Measurements from ENCODE around the gene PAPPA.

Gene PAPPA

DNA sequence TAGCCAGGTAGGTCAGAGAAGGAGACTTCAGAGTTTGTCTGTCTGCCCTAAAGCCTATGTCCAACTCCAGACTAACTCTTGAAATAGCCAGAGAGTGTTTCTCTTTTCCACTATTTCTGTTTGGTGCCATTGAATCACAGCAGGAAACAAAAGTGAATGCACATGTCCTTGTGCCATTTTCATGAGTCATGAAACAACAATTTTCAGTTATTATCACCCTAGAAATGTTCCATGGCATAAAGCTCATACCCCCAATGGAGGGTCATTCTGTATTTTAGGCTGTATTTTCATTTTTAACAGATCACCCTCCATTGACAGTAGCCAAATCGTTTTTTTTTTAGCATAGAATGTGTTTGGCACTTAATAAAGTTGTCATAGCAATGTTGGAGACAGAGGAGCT lies 124.7 kb downstream of the PAPPA start:
- Histone ChIP-seq H3K4me3 (ENCODE audit: low read depth, low read length) (no peak overlapping the region), H3K4me1 (ENCODE audit: control insufficient read depth, insufficient read depth, low read length) (peaks cover 6% of the 10 kb centered on the region; the same call in 1 of the 2 replicates), H3K27ac (ENCODE audit: extremely low read depth, low read depth, low read length) (no peak overlapping the region), H3K36me3 (ENCODE audit: control insufficient read depth in 2 of 2, insufficient read depth in 1 of 2, low read length in 2 of 2) (no peaks in the 10 kb centered on the region), H3K9me3 (ENCODE audit: control insufficient read depth, insufficient read depth, low read depth, low read length) (no peaks in the 10 kb centered on the region)
- ChIA-PET CTCF (no interaction called here), POLR2A (no interaction called here)
- TF ChIP-seq ZNF146 (tag by site-specific recombination; IDR thresholded peaks at IDR 0.05) (no peak), YY1 (tag by site-specific recombination; IDR thresholded peaks at IDR 0.05) (no peak), ZNF501 (tag by site-specific recombination; IDR thresholded peaks at IDR 0.05) (no peak), ZNF776 (tag by site-specific recombination; IDR thresholded peaks at IDR 0.05; ENCODE audit: borderline replicate concordance) (no peak), IKZF3 (tag by site-specific recombination; IDR thresholded peaks at IDR 0.05) (no peak), ZNF366 (tag by site-specific recombination; conservative IDR thresholded peaks at IDR 0.05) (no peak), ZNF221 (tag by site-specific recombination; IDR thresholded peaks at IDR 0.05; ENCODE audit: borderline replicate concordance) (no peak), HIC1 (tag by site-specific recombination; IDR thresholded peaks at IDR 0.05) (no peak), GLI2 (tag by site-specific recombination; IDR thresholded peaks at IDR 0.05; ENCODE audit: borderline replicate concordance, low read depth) (no peak), ZBTB8A (tag by site-specific recombination; IDR thresholded peaks at IDR 0.05) (no peak), ZNF521 (tag by site-specific recombination; IDR thresholded peaks at IDR 0.05) (no peak), ZNF792 (tag by site-specific recombination; IDR thresholded peaks at IDR 0.05) (no peak), ZNF654 (tag by site-specific recombination; IDR thresholded peaks at IDR 0.05; ENCODE audit: low read depth) (no peak), ZNF391 (tag by site-specific recombination; IDR thresholded peaks at IDR 0.05; ENCODE audit: borderline replicate concordance, low read depth) (no peak)
- TF ChIP-seq, protein P1, sequence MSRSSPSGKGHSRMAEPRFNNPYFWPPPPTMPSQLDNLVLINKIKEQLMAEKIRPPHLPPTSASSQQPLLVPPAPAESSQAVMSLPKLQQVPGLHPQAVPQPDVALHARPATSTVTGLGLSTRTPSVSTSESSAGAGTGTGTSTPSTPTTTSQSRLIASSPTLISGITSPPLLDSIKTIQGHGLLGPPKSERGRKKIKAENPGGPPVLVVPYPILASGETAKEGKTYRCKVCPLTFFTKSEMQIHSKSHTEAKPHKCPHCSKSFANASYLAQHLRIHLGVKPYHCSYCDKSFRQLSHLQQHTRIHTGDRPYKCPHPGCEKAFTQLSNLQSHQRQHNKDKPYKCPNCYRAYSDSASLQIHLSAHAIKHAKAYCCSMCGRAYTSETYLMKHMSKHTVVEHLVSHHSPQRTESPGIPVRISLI (tag by site-specific recombination; IDR thresholded peaks at IDR 0.05): no peak
- TF ChIP-seq, protein P2, sequence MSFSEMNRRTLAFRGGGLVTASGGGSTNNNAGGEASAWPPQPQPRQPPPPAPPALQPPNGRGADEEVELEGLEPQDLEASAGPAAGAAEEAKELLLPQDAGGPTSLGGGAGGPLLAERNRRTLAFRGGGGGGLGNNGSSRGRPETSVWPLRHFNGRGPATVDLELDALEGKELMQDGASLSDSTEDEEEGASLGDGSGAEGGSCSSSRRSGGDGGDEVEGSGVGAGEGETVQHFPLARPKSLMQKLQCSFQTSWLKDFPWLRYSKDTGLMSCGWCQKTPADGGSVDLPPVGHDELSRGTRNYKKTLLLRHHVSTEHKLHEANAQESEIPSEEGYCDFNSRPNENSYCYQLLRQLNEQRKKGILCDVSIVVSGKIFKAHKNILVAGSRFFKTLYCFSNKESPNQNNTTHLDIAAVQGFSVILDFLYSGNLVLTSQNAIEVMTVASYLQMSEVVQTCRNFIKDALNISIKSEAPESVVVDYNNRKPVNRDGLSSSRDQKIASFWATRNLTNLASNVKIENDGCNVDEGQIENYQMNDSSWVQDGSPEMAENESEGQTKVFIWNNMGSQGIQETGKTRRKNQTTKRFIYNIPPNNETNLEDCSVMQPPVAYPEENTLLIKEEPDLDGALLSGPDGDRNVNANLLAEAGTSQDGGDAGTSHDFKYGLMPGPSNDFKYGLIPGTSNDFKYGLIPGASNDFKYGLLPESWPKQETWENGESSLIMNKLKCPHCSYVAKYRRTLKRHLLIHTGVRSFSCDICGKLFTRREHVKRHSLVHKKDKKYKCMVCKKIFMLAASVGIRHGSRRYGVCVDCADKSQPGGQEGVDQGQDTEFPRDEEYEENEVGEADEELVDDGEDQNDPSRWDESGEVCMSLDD (tag by site-specific recombination; IDR thresholded peaks at IDR 0.05): no peak

- H3K36me3 ChIP-seq (ENCODE audit: control insufficient read depth in 2 of 2, insufficient read depth in 1 of 2, low read length in 2 of 2): no peaks in the 10 kb centered on the region
- peaks cover 6% of the 10 kb centered on the region; the same call in 1 of the 2 replicates for H3K4me1 ChIP-seq (ENCODE audit: control insufficient read depth, insufficient read depth, low read length)
- no peaks in the 10 kb centered on the region for H3K9me3 ChIP-seq (ENCODE audit: control insufficient read depth, insufficient read depth, low read depth, low read length)
- ChIA-PET POLR2A (no interaction called here), CTCF (no interaction called here)
- no peak overlapping the region for H3K4me3 ChIP-seq (ENCODE audit: low read depth, low read length)
- H3K27ac ChIP-seq (ENCODE audit: extremely low read depth, low read depth, low read length): no peak overlapping the region
- TF ChIP-seq ZNF16 (tag by site-specific recombination; IDR thresholded peaks at IDR 0.05; ENCODE audit: low read depth) (no peak), ZNF514 (tag by site-specific recombination; IDR thresholded peaks at IDR 0.05) (no peak), ZNF223 (tag by site-specific recombination; IDR thresholded peaks at IDR 0.05) (no peak), GLIS1 (tag by site-specific recombination; IDR thresholded peaks at IDR 0.05) (0 out of 2 replicates have a peak, but pooled peaks have one; percentile 14)
Observed at GRCh38 chr9:116279230-116279629, 125.6 kb downstream of the PAPPA start.

All from HEK293 (cell line).